ENCODE data around the gene B4GALT2.

The B4GALT2 gene

DNA sequence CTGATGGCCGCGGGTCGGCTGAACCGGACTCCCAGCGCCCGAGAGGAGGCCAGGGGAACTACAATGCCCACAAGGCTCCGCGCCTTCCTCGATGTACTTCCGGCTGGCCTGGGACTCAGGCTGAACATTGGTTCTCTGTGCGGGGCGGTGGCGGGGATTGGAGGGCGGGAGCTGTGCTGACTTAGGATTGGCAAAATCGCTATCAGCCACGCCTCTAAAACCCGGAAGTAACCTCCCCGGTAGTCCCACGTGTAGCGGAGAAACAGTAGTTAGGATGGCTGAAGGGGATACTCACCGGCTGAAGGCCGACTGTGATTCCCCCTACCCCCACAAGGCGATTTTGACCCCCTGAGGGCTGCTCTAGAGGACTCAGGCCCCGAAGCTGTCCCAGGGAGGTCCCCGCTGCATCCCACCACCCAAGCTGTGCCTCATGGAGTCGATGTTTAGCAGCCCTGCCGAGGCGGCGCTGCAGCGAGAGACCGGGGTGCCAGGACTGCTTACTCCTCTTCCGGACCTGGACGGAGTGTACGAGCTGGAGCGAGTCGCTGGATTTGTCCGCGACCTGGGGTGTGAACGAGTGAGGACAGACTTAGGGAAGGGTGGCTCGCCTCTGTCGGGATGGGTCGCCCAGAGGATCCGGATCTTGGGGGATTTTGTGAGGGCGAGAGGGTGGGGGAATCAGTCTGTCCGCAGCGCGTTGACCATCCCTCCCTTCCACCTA is 9.1 kb upstream of the B4GALT2 start, which contains the start of gene DPH2:
DPH2 (plus strand) TSS at position 265 of the 721 bp plus-strand sequence; CDS start at position 431, 166 bp downstream.
- peak; percentile 88 to 95 (median 90) for DNase-seq

- no peak for DNase-seq
Observed at GRCh38 chr1:43970502-43970901, 8.5 kb upstream of the B4GALT2 start.

GRCh38 chr1:43970911-43971310 is 8.1 kb upstream of the B4GALT2 start:
- no peak for DNase-seq

DNA sequence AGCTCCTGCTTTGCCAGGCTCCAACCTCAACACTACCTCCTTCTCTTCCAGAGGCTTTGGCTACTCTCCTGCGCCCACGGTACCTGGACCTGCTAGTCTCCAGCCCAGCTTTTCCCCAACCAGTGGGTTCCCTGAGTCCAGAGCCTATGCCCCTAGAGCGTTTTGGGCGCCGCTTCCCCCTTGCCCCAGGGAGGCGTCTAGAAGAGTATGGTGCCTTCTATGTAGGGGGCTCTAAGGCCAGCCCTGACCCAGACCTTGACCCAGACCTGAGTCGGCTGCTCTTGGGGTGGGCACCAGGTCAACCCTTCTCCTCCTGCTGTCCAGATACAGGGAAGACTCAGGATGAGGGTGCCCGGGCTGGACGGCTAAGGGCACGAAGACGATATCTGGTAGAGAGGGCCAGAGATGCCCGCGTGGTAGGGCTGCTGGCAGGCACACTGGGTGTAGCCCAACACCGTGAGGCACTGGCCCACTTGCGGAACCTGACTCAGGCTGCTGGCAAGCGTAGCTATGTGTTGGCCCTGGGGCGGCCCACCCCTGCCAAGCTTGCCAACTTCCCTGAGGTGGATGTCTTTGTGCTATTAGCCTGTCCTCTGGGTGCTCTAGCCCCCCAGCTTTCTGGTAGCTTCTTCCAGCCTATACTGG is 7.6 kb upstream of the B4GALT2 start:
- DNase-seq: no peak

DNA sequence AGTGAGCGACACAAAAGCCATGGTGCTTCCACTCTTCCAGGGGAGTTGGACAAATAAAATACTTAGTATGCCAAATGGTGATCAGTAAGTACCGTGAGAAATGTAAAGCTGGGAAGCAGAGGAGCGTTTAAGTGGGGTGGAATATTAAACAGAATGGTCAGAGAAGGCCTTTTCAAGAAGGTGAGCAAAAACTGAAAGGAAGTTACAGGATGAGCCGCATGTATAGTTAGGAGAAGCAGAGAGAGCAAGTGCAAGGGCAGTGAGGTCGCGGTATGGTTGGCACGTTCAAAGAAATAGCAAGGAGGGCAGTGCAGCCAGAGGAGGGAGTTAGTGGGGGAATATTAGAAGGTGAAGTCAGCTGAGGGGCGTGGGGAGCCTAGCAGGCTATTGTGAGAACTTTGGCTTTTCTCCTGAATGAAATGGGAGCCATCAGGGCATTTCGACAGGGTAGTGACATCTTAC is 5.0 kb upstream of the B4GALT2 start:
- peak in 1 of 6 experiments; percentile 57 for DNase-seq

- peak; percentile 82 to 94 (median 87) for DNase-seq
Observed at GRCh38 chr1:43974443-43975248, 4.4 kb upstream of the B4GALT2 start, which contains the start of gene ATP6V0B. ATP6V0B (plus strand) TSS chr1:43974960; CDS start chr1:43975041, 81 bp downstream.

DNA sequence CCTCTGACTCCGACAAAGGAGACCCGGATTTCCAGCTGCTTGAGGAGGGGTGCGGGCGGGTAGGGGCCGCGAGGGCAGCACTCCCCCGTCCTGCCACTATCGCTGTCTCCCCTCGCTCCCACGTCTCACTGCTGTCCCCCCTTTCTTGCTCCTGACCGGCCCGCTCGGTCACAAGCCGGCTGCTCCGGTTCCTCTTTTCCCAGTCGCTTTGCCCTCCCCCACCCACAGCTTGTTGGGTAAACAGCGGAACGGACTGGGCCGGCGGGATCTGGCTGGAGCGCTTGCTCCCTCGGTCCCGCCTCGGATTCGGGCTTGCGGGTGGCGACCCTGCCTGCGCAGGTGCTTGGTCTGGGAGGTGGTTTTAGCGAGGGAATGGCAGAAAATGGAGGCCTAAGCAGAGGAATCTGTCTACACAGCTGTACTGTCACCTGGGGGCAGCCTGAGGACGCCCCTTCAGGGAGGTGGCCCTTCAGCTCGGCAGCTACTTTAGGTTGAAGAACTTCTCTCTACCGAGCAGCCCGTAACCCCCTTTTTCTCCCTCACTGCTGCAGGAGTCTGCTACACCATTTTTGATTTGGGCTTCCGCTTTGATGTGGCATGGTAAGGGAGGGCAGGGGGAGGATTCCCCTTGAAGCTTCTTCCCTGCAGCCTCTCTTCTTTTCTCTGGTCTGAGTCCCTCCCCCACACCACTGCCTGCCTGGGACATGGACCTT is 3.6 kb upstream of the B4GALT2 start:
- peak; percentile 20 to 70 (median 50) for DNase-seq

GRCh38 chr1:43976045-43976444 is 3.0 kb upstream of the B4GALT2 start:
- DNase-seq: no peak

DNA sequence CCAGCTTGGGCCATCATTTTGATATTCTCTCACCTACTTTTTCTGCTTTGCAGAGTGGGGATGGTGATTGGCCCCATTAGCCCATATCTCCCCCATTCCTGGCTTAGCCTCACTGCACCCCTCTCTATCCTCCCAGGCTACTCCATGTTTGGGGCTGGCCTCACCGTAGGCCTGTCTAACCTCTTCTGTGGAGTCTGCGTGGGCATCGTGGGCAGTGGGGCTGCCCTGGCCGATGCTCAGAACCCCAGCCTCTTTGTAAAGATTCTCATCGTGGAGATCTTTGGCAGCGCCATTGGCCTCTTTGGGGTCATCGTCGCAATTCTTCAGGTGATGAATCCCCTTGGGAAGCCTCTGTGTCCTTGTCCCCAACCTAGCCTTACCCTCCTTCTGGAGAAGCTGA is 2.1 kb upstream of the B4GALT2 start:
- DNase-seq: no peak

- no peak for DNase-seq
Observed at GRCh38 chr1:43977376-43978263, 1.4 kb upstream of the B4GALT2 start.

DNA sequence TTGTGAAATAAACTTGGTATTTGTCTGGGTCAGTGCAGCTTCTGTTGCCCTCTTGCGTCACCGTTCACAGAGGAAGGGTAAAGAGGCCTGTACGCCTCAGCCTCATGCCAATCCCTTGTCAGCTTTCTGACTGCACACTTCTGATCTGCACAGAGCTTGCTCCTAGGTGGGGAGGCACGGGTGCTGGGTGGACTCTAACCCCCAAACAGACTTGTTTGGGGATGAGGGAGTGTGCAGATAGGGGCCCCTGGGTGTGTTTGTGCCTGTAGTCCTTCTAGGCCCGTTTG is 803 bp upstream of the B4GALT2 start:
- DNase-seq: no peak

DNA sequence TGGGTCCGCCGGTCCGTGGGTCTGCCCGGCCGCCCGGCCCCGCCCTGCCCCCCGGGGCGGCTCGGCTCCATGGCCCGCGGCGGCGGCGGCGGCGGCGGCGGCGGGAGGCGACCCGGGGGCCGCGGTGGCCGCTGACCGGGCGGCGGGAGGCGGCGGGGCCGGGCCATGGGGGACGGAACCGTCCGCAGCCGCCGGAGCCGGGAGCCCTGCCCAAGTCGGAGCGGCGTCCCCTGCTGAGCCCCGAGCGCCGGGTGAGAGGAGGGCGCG is 184 bp downstream of the B4GALT2 start:
- no peak for DNase-seq

DNA sequence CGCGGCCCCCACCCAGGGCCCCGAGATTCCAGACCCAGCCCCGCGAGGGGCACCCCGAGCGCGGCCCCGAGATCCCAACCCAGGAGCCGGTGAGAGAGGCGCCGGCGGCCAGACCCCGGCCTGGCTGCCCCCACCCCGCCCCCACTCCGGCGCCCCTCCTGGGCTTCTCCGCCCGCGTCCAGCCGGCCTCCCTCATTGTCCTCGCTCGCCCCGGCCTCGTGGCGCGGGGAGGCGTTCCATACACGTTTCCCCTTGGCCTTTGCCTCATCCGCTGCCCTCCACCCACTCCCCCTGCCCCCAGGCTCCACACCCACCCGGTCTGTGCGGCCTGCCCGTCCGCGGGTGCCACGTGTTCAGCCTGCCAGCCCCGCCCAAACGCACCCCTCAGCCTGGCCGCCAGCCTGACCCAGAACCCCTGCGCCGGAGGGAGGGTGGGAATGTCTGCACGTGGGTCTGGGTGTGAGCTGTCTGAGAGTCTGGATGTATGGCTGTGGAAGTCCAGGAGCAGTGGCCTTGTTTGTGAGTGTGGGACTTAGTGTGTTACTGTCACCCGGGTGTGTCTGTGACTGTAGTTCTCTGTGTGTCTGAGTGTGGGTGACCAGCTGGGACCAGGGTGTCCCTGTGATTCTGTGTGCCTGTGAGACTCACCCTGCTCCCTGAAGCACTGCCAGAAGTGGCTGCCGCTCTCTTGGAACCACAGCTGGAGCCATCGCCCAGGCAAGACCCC is 681 bp downstream of the B4GALT2 start:
- no peak for DNase-seq

DNA sequence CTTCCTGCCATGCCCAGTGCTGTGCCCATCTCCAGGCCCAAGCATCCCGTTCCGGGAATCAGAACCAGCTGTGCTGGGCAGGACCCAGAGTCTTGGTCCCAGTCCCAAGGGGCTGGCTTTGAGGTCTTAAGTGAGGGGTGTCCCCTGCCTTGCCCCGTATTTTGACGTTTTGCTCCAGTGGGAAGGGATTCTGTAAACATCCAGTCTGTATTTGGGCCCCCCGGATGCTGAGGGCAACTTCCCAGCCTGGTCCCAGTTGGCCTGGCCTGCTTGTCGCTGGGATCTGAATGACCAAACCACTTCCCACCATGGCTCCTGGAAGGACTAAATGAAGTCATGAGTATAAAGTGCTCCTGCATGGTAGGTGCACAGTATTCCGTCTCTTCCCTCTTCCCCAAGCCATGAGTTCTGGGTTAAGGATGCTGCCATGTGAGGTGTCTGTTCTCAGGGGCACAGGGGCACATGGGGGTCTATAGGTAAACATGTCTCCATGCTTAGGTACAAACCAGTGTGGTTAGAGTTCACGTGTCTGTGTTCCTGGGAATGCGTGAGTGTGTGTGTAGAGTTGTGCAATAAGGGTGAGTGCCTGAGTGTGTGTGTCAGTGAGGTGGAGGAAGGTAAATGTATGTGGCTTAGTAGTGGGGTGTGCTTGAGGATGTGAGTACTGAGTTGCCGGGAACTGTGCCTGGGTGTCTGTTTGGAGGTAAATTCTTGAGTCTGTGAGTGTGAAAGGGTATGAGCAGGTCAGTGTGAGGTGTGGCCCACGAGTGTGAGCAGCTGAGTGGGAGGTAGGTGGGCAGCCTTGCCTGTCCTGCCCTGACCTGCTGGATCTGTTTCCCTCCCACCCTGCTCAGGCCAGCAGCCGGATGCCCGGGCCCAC is 1.5 kb downstream of the B4GALT2 start:
- no peak for DNase-seq

GRCh38 chr1:43981135-43981491 is 2.1 kb downstream of the B4GALT2 start:
- DNase-seq: no peak

DNA sequence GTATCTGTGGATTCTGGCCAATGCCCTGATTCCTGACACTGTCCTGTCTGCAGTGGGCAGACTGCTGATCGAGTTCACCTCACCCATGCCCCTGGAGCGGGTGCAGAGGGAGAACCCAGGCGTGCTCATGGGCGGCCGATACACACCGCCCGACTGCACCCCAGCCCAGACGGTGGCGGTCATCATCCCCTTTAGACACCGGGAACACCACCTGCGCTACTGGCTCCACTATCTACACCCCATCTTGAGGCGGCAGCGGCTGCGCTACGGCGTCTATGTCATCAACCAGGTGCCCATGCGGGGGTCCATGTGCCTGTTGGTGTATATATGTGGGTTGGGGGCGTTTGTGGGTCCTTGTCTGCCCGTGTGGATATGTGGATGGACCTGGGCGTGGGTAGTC is 2.6 kb downstream of the B4GALT2 start:
- no peak for DNase-seq

DNA sequence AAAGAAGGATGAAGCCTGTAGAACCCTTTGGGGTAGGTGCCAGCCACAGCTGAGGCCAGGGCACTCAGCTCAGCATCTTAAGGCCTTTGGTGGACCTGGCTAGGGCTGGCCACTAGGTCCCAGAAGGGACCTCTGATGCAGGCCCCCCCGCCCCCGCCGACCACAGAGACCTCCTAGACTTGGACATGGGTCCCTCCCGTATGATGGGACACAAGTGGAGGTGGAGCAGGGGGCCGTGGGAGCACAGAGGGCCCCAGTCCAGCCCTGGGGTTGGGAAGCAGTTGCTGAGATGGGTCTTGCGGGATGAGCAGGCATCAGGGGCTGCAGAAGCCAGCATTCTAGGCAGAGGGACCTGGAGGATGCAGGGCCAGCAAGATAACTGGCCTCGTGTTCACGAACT is 3.2 kb downstream of the B4GALT2 start:
- DNase-seq: no peak

DNA sequence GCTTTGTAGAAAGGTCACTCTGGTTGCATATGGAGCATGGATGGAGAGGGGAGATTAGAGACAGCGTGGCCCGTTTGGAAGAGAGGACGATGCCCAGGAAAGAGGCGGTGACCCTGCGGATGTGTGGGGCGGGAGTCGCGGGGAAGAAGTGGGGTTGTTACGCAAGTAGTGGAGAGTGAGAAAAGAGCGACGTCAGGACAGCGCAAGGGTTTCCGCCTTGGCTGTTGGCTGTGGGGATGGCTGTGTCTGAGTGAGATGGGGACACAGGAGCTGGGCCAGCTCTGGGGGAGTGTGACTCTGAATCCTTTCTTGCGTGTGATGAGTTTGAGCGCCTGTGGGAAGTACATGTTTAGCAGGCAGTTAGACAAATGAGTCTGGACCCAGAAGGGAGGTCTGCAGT is 3.8 kb downstream of the B4GALT2 start:
- no peak for DNase-seq

DNA sequence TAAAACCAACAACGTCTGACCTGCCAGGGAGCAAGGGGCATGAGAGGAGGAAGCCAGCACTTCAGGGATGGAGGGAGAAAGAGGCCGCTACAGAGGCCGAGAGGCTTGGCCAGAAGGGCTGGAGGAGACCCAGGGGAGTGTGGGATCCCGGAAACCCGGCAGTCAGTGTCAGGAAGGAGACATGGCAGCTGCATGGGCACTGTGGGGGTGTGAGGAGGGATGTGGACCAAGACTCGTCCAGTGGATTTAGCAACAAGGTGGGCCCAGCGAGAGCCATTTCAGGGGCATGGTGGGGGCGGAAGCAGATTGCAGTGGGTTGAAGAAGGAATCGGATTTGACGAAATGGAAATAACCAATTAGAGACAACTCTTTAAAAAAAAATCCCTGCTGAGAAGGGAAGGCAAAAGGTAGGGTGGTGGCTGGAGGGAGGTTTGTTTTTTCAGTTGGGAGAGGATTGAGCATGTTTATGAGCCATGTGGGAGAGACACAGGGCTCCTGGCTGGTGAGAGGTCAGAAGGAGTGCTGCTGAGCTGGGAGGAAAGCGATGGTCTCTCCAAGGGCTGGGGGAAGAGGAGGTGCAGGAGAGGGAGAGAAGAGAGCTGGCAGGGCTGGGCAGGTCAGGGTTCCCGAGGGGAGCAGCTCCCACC is 4.4 kb downstream of the B4GALT2 start:
- no peak for DNase-seq

DNA sequence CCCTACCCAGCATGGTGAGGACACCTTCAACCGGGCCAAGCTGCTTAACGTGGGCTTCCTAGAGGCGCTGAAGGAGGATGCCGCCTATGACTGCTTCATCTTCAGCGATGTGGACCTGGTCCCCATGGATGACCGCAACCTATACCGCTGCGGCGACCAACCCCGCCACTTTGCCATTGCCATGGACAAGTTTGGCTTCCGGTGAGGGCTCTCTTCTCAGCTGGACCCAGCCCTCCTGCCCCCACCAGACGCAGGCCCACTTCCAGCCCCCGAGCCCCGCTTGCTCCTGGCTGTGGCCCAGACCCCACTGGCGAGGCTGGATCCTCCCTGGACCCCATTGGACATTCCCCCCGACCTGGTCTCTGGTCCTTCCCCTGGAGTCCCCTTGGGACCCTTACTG is 5.8 kb downstream of the B4GALT2 start:
- DNase-seq: no peak

Measured in stimulated activated naive CD4-positive, alpha-beta T cell (primary cell).